RPMI8226 (cell line): ENCODE data around the gene CHPF2.
A peak's percentile ranks its signal among the peaks of the same experiment; 100 is the strongest.

Experiments used
- DNase-seq: peaks from one replicate; pipeline ENCODE4 v3.0.0-alpha.2; 2015

Gene CHPF2

DNA sequence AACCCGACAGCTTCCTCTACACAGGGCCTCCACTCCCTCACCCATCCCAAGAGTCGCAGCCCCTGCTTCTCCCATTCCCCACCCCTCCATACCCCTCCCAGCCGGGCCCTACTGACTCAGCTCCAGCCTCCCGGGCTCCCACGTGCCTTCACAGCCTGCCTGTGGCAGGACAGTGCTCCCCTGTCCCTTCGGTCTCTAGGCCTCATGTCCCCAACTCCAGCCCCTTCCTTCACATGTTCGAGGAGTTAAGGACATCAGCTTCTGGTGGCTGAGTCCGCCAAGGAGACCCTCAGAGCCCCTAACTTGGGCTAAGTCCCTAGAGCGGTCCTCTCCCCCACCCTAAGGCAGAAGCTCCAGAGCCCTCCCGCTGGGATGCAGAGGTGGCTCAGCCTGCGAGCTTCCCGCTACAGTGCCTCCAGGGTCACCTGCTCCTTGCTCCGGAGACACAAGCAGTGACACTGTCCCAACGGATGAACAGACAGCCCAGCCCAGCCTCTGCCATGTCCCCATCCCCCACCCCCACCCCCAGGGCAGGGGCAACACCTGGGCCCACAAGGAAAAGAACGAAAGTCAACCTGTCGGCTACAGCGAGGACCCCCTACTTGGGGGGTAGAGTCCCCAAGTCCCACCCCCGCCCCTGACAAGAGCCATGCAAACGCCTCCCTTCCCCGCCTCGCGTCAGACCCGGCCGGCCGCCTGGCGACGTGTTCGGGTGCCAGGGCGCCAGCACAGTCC, 15.5 kb downstream of the CHPF2 start:
- DNase-seq = no peak

DNA sequence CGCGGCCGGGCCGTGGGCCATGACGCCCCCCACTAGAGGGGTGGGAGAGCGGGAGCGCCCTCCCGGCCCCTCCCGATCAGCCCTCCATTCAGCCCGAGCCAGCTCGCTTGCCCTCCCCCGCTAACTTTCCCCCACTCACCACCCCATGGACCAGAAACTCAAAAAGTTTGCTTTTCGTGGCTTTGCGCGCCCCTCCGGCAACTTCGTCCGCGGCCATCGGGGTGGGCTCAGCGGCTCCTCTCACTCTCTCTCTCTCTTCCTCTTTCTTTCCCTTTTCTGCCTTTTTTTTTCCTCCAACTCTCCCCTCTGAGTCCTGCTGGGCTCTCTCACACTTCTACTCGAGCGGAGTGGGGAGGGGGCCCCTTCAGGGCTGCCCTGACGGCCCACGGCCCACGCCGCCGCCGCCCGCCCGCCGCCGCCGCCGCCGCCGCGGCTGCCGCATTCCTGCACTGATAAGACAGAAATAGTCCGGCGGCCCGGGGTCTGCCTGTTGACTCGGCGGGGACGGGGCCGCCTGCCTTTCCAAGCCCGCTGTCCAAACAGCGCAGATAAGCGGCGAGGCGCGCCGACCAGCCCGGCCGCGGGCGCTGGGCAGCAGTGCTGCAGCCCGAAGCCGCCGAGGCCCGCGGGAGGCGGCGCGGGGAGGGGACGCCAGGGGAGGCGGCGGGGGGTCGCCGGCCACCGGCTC, 16.2 kb downstream of the CHPF2 start, which contains the start of gene SMARCD3:
Gene SMARCD3, minus strand, starts transcription at position 349 of the 688 bp plus-strand sequence. Its CDS starts 132 bp downstream, at position 217.
- peak; percentile 68 for DNase-seq

DNA sequence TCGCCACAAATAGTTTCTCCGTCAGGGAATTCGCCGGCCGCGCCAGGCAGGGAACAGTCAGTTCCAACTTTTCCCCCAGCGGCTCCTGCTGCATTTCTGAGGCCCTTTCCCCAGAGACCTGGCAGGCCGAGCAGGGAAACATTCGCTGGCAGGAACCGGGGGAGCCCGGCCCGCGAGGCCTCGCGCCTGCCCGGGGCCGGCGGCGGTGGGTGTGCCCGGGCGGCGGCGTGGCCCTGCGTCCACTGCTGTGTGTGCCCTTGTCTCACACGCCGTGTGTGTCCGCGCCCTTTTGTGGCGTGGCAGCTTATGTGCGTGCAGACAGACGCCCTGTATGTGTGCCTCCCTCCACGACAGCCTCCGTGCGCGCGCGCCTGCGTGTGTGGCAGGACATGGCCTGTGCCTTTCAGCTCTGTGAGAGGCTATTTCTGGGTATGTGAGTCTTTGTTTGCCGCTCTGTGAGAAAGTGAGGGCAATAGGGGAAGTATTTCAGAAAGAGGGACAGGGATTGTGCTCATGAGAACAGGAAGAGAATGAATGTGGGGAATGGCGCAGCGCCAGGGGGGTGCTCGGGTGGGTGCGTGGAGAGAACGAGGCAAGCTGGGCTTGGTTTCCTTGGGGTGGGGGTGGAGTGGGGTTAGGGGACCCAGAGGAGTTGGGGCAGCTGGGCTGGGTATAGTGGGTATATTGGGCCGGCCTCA, 16.9 kb downstream of the CHPF2 start:
- DNase-seq = peak; percentile 71

DNA sequence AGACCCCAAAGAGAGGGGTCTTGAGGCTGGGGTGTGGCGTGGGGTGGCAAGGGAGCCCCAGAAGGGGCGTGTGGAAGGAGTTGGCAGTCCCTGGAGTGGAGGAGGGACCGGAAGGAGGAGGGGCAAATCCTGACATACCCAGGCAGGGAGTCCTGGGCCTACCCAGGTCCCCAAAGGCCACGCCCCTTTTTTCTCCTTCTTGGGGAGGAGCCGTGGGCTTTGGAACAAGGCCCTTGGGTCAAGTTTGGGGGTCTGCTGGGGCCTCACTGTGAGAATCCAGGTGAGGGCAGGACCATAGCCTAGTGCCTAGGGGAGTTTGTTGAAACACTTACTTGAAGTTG, 17.4 kb downstream of the CHPF2 start:
- no peak for DNase-seq

DNA sequence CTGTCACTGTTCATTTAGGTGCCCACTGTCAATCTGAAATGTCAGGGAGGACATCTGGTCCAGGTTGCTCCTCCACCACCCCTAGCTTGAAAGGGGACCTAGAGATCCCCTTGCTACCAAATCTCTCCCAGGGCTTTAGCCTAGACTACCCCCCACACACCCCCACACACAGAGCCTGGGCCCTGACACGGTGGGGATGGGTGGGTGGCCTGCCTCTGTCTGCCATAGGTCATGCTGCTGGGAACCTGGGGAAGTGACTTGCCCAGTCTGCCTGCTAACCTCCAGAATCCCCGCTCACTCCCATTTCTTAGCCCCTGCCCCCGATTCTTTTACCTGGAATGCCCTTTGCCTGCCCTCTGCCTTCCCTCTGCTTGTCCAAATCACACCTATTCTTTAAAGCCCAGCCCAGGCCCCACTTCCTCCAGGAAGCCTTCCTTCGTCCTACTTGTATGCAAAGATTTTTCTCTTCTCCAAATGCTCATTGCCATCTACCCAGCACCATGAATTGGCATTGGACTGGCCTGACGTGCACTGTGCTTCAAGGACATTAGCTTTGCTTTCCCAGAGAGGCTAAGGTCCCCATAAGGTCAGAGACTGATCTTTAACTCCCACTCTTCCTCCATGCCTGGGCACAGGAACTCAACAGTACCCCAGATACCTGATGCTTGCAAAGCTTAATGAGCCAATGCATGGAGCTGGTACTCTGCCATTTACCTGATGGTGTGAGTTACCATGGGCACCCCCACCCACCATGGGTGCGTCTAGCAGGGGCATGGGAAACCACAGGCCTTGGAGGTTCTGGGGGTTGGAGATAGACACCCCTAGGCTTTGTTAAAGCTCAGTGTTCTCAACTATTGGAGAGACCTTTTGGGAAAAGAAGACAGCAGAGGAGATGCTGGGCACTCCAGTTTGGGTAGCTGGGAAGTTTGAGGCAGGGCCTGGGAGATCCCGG, 18.2 kb downstream of the CHPF2 start:
- no peak for DNase-seq

DNA sequence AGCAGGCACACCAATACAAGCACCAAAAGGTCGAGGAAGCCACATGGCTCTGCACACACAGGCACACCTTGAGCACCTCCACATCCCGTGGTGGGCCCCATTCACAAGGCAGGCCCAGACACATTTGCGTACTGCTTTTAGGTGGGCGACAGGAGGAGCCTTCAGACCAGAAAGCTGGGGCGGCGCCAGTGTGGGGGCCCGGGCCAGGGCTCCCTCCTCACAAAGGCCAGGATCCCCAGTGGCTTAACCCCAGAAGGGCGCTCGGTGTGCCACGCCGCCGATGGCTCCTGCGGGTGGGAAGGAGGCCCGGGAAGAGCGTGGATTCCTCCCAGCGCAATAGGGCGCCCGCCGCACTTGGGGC, 19.0 kb downstream of the CHPF2 start:
- no peak for DNase-seq

DNA sequence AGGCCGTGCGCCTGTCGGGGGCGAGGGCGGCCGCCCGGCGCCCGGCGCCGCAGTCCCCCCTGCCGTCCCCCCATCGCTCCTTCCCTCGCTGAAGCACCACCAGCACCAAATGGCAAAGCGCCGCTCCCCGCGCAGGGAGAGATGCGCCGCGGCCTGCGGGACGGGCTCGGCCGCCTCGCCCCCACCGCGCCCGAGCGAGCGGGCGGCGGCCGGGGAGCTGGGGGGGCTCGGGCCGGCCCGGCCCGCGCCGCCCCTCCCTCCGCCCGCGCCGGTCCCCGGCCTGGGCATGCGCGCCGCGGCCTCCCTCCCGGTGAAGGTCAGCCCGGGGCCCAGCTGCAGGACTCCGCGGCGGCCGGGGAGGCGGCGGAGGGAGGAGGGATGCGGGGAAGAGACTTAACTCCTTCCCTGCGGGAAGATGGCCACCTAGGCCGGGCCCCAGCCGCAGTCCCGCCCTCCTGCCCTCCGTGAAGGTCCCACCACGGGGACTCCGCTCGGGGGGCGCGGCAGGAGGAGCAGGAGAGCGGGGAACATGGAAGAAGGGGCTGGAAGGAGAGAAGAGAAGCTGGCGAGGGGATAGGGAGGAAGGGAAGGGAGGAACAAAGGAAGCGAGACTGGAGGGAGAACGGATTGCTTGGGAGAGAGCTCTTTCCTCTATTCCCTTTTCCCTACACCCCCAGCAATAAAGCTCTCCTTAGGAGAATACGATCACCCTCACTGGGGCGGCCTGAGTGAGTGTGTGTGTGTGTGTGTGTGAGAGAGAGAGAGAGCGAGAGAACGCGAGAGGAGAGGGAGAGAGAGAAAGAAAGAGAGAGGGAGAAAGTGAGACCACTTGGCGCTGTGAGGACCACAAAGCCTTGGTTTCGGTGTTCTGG, 19.6 kb downstream of the CHPF2 start:
- peak; percentile 63 for DNase-seq

DNA sequence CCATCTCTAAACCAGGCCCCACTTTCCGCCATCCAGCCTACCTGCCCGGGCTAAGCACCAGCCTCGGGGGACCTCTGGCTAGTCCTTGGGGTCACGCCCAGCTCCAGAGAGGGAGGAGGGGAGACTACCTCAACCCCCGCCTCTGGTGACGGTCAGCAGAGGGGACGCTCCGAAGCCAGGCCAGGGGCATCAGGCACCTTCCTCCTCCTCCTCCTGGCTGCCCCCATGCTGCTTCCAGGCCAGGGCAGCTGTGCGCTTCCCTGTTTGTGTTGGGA, 20.2 kb downstream of the CHPF2 start:
- DNase-seq = no peak

DNA sequence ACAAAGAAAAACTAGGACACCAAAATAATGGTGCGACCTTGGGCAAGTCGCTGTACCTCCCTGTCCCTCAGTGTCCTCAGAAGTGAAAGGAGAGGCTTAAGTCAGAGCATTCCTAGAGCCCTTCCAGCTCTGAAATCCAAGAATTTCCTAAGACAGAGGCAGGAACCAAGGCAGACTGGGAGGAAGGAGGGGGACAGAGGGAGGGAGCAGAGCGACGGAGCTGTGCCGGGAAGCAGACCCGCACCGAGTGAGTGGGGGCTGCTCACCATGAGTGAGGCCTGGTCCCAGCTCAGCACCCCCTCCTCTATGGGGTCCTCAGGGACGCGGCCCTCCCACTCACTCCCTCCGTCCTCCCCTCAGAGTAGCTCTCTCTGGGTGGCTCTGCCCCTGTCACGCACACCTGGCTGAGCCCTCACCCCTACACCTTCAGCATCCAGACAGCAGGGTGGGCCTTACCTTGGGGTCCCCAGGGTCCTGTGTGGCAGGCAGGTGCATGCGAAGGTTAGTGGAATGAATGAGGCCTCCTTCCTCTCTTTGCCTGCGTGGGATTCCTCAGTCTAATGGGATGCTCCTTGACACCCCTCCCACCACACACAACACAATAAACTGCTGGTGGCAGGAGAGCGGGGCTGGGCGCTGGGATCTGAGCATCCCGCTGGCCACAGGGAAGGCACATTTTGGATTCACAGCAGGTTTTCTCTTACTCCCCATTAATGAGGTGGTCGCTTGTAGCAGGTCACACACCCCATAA, 20.9 kb downstream of the CHPF2 start:
- DNase-seq = no peak

DNA sequence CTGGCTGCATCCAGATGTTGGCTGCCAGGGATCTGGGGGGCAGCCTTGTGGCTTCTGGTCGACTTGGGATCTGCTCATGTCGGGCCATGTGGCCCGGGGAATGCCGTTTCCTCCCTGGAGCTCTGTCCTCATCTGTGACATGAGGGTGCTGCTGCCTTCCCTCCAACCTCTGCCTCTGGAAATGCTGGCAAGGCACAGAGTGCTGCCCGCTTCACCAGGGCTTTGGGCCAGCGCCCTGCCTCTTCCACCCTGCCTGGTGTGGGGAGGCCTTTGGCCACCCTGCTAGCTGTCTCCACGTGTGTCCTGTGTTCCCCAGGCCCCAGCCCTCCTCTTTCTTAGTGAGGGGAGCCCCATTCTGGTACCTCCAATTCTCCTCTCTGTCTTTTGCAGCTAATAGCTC, 22.0 kb downstream of the CHPF2 start:
- no peak for DNase-seq

DNA sequence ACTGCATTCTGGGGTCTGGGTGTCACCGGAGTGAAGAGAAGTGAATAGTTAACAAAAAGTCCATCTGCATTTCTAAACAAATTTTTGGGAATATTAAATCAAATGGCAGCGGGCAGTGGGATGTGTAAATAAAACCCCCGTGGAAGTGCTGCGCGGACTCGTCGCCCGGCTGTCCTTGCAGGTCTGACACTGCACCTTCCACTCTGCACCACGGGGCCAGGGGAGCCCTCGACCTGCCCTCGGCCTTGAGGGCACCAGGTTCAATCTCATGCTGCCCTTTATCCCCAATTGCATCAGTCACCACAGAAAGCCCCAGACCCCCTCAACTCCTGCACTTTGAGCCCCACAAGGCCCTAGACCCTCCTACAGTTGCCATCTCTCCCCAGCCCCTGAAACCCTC, 22.6 kb downstream of the CHPF2 start:
- DNase-seq = no peak

DNA sequence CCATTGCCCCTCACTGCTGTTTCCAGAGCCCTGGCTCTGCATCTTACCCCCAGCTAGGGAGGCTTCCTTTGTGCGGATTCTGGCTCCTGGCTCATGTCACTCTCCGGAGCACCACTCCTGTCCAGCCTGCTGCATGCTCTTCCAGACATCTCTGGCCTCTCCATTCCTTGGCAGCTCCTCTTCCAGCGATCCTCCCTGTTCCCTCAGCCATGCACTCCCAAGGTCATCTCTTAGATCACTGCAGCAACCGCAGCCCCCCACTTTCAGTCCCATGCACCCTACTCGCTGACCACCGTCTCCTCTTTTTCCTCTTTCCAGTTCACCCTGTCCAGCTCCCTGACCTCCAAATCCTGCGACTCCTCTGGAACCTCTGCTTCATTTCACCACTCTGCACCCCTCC, 23.1 kb downstream of the CHPF2 start:
- DNase-seq = no peak

DNA sequence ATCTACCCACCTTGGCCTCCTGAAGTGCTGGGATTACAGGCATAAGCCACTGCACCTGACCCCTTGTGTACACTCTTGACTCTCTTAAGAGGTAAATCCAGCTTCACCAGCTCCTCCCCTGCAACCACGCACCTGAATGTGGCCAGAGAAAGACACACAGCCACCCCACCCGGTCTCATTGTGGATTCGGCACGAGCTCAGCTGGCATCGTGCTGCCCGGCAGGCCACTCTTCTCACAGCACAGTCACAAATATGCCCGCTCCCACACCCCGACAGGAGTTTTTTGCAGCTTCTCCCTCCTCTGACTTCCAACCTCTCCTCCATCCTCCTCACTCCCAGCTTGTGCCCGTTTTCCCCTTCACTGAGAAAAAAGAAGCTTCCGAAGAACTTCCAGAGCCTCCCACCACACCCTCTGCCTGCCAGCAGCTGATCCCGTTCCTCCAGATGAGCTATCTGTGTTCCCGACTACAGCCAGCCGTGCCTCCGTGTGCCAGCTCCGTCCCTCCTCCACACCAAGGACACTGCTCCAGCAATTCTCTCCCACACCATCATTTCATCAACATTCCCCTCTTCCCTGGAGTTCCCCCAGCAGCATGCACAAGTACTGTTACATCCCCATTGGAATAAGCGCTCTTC, 24.2 kb downstream of the CHPF2 start:
- no peak for DNase-seq

DNA sequence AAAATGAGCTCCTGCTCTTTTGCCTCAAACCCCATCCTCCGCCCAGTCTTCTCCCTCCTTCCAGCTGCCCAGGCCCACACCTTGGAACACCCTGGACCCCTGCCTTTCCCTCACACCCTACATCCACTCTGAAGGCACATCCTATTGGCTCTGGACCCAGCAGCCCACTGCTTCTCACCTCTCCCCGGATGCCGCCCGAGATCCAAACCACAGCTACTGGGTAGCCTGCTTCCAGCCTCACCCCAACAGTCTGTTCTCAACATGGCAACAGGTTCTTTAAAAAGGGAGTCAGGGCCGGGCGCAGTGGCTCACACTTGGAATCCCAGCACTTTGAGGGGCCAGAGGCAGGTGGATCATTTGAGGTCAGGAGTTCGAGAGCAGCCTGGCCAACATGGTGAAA, 25.7 kb downstream of the CHPF2 start:
- DNase-seq = no peak

DNA sequence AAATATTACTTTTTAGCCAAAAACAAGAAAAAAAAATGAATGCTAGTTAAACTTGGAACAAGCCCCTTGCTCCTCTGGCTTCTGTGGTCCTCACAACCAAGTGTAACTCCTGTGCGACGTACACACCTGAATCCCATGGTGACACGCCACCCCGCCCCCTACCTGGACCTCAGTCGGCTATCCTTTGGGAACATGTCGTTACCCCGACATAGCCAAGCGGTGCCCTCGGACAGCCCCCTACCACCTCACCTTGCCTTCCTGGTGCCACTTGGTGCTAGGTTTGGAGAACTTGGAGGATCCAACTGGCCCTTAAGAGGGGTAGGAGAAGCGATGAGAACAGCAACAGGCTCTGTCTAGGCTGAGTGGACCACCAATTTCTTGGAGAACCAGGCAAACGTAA, 28.2 kb downstream of the CHPF2 start:
- no peak for DNase-seq

DNA sequence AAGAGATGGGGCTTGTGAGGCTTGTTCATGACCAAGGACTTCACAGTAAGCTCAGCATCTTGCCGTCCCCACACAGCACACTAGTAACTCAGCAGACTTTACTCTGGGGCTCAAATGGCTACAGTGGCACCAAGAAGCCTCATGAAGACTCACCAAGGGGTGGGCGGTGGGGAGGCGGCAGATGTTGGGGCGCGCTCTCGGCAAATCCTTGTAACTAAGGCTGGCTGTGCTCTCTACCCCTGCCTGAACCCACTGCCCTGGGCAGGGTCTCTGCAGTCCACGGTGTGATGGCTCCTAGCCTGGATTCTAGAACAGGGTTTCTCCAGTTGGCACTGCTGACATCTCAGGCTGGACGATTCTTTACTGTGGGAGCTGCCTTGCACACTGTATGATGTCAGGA, 28.6 kb downstream of the CHPF2 start:
- DNase-seq = no peak

DNA sequence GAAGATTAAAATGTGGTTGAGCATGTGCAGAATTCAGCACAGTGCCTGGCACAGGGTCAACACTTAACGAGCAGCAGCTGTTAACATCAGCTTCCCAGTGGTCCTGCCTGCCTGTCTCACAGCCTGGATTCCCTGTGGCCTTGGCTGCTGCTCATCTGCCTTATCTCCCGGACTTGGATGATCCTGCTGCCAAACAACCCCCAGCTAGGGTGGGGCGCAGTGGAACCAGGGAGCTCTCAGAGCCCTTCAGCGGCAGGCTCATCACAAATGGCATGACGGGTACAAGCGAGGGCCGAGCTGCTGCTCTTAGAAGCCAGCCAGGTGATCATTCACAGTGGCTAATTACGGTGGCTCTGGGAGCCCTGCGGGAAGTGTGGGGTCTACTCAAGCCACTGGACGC, 29.2 kb downstream of the CHPF2 start:
- DNase-seq = no peak

DNA sequence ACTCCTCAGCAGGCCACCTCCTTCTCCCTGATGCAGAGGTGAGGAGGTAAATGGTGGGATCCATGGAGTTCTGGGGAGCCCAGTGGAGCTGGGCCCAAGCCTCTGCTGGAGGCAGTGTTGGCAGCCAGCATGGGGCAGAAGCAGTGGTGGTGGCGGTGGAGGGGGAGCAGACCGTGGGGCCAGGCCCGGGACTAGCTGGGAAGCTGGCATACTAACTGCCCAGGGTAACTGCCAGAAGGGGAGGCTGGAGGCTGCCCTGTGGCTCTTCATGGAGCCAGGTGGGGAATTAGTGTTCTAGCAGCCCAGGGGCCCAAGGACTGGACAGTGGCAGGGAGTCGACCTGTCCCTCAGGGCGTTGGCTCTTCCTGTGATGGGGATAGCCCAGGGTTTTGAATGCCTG, 32.3 kb downstream of the CHPF2 start:
- DNase-seq = no peak

DNA sequence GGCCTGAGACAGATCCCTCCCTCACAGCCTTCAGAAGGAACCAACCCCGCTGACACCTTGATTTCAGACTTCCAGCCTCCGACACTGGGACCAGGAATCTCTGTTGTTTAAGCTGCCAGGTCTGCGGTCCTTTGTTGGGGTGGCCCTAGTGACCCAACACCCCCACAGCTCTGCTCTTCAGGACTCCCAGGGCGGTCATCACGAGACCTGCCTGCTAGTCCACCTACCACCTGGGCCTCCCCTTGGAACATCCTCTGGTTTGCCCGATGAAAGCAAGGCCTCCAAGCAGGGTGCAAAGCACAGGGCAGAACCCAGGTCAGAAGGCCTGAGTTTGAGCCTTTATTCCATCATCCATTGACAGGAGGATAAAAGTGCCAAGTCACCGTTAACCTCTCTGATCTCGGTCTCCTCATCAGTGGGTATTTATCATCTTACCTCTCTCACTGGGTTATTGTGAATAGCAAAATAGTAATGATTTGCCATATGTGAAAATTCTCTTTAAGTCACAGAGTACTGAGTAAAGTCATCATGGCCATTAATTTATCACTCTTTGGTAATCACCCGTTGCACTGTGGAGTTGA, 33.2 kb downstream of the CHPF2 start:
- no peak for DNase-seq

DNA sequence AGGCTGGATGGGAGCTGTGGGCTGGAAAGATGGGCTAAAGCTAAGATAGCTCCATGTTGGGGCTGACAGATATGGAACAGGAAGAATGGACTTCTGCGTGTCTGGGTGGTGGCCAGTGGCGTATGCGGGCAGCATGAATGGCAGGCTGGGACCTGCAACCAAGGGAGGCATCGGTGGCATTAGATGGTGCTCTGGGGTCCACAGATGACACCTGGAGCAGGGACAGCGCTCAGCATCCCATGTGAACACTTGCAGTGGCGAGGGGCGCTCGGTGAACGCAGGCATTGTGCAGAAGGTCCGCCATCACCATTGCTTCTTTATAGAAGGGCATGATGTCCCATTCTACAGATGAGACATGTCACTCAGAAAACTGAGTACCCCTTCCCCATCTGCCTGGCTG, 37.2 kb downstream of the CHPF2 start:
- no peak for DNase-seq
